Sigmoid colon (tissue), 7 donors: ENCODE results near the gene CFAP100. TPM values are rescaled to one million over a fixed set of nuclear protein-coding genes. Genes with fewer than 3 reads are reported as not detected.

ENCODE experiments used
- DNase-seq: peaks from one replicate; pipeline ENCODE4 v3.0.0-alpha.2; 2019
- H3K27ac ChIP-seq, 4 donors: fragments of 200-600 bp; sonication (generic); one replicate each; pipeline ENCODE4 v1.5.1; 2016 to 2019; ENCODE audit warnings: mild to moderate bottlenecking in 1 of 4
- H3K27me3 ChIP-seq, 3 donors: fragments of 200-600 bp; sonication (generic); one replicate each; pipeline ENCODE4 v1.5.1; 2019; ENCODE audit warnings: mild to moderate bottlenecking in 1 of 3
- H3K36me3 ChIP-seq, 4 donors: fragments of 200-600 bp; sonication (generic); one replicate each; pipeline ENCODE4 v1.5.1; 2016 to 2019
- H3K4me1 ChIP-seq, 4 donors: fragments of 200-600 bp; sonication (generic); one replicate each; pipeline ENCODE4 v1.5.1; 2017 to 2019
- H3K4me3 ChIP-seq, 4 donors: fragments of 200-600 bp; sonication (generic); one replicate each; pipeline ENCODE4 v1.5.1; 2017 to 2019; ENCODE audit warnings: mild to moderate bottlenecking in 2 of 4, moderate library complexity in 1 of 4
- H3K9me3 ChIP-seq, 4 donors: fragments of 200-600 bp in 3 of 4; sonication (generic) in 3 of 4; one replicate each; pipeline versions ENCODE4 v1.5.1 to v1.6.1; 2013 to 2019
- EP300 ChIP-seq, 4 donors: sonication (generic); formaldehyde crosslinking; IDR thresholded peaks; one replicate each; pipeline ENCODE4 v1.6.1; 2017; ENCODE audit warnings: antibody characterized with exemption in 4 of 4
- POLR2A ChIP-seq, 2 donors: fragments of 450-650 bp; IDR thresholded peaks; one replicate each; pipeline ENCODE4 v1.6.1; 2016; ENCODE audit warnings: antibody characterized with exemption in 2 of 2, mild to moderate bottlenecking in 2 of 2, moderate library complexity in 2 of 2
- POLR2AphosphoS5 ChIP-seq, 4 donors: sonication (generic); formaldehyde crosslinking; IDR thresholded peaks; one replicate each; pipeline ENCODE4 v1.6.1; 2017; ENCODE audit warnings: antibody characterized with exemption in 4 of 4
- WGBS, 2 donors: extraction: QIAGEN DNeasy Blood & Tissue Kit; methylation state at CpG; one replicate each; pipeline ENCODE4 v1.1.7; 2013; 5-methylcytosine and 5-hydroxymethylcytosine counted together
- intact Hi-C: fragments of 100-400 bp; cut with DNase I; formaldehyde crosslinking; loops from one replicate; pipeline ENCODE4 v1.15.1; 2023
- polyA plus RNA-seq, 3 donors: library from polyadenylated mRNA; stranded (reverse); fragments of 200-250 nt; gene quantifications; one replicate each; pipeline ENCODE4 v1.2.3, GENCODE V29; 2013
- total RNA-seq, 4 donors: library from RNA; depleted of rRNA; stranded (reverse); fragments of >200 nt; gene quantifications; one replicate each; pipeline ENCODE4 v1.1.0, GENCODE V29; 2016
- TF ChIP-seq, protein P1 (sequence below), 4 experiments: fragments of 450-650 bp in 3 of 4; fragments of 200-600 bp in 1 of 4; IDR thresholded peaks; one replicate each; pipeline ENCODE4 v1.5.1; 2016 to 2019; ENCODE audit warnings: antibody characterized with exemption in 4 of 4, mild to moderate bottlenecking in 3 of 4, moderate library complexity in 2 of 4
- donor health status: healthy with polysubstance abuse.
- donor health status: Bipolar disorder and iron deficiency.
- donor health status: healthy.

CFAP100 gene
- total and polyA plus RNA-seq, 7 donors = not detected

DNA sequence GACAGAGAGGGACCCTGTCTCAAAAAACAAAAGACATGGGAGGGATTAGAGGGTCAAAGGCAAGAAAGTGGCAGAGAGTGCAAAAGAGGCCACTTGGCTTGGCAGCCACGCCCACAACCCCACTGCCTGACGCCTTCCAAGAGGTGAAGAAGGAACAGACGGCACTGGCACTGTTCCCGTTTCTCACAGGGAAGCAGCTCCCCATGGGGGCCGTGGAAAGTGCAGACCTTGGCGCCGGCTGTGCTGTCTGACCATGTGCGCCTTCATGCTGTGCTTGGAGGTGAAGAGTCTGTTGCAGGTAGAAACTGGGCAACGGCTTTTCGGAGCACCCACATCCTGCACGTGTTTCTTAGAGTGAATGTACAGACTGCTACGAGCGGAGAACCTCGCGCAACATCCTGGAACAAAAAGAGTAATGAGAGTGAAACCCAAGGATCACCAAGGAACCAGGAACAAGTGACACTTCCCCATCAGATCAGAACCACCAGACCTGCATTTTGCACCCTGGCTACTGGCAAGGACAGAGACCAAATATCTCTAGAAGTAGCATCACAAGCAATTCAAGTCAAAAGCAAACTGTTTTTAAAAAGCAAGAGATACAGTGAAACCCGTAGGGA is 71.3 kb downstream of the CFAP100 start:
- peaks cover 0 to 37% (median 14%) of the 10 kb centered on the region in 4 donors for H3K4me1 ChIP-seq
- H3K36me3 ChIP-seq = peaks cover 43 to 100% (median 84%) of the 10 kb centered on the region in 4 donors
- 85 to 86% methylated on average over 16 of the region's 16 CpGs for WGBS, 2 donors

DNA sequence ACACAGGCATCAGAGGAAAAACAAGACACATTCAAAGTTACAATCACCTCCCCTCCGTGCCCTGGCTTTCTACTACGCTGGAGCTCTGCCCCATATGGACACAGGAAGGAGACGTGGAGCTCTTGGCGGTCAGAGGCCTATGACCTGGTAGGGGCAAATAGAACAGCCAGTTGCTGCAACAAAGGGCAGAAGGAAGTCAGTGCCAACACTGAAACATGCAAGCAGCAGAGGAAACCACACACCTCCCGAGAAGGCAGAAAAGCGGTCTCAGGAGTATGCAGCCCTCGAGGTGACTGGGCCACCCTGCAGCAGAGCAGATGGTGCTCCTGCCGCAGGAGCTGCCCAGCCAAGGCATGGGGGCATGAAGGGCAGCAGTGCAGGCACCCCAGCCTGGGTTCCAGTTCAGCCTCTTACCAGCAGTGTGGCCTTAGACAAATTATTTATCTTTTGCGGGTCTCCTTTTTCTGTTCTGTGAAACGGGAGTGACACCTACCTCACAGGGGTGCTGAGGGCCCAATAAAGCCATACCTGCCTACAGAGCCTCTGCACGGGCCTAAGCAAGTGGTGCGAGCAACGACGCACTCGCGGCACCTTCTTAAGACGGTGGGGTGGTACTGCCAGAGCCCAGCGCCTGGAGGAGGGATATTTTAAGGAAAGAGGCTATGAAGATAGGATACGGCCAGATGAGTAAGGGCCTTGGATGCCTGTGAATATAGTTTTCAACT is 72.3 kb downstream of the CFAP100 start:
- TF ChIP-seq, protein P1, sequence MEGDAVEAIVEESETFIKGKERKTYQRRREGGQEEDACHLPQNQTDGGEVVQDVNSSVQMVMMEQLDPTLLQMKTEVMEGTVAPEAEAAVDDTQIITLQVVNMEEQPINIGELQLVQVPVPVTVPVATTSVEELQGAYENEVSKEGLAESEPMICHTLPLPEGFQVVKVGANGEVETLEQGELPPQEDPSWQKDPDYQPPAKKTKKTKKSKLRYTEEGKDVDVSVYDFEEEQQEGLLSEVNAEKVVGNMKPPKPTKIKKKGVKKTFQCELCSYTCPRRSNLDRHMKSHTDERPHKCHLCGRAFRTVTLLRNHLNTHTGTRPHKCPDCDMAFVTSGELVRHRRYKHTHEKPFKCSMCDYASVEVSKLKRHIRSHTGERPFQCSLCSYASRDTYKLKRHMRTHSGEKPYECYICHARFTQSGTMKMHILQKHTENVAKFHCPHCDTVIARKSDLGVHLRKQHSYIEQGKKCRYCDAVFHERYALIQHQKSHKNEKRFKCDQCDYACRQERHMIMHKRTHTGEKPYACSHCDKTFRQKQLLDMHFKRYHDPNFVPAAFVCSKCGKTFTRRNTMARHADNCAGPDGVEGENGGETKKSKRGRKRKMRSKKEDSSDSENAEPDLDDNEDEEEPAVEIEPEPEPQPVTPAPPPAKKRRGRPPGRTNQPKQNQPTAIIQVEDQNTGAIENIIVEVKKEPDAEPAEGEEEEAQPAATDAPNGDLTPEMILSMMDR (IDR thresholded peaks at IDR 0.05) = no peak
- TF ChIP-seq POLR2A (IDR thresholded peaks at IDR 0.05) = no peak
- TF ChIP-seq POLR2AphosphoS5 (IDR thresholded peaks at IDR 0.05) = no peak
- TF ChIP-seq EP300 (IDR thresholded peaks at IDR 0.05) = no peak
- Histone ChIP-seq H3K27ac (no peak overlapping the region), H3K4me3 (no peak overlapping the region), H3K9me3 (no peaks in the 10 kb centered on the region), H3K27me3 (no peaks in the 10 kb centered on the region), H3K36me3 (peaks cover 34 to 100% (median 76%) of the 10 kb centered on the region in 4 donors), H3K4me1 (peaks cover 0 to 47% (median 24%) of the 10 kb centered on the region in 4 donors)
- DNase-seq = peak; percentile 46
- 88 to 89% methylated on average over 19 of the region's 19 CpGs for WGBS, 2 donors
- intact Hi-C loops = no loop called here

More for the DNA sequence above, 71.3 kb downstream of the CFAP100 start:
- Histone ChIP-seq H3K27me3 (no peaks in the 10 kb centered on the region), H3K4me3 (no peak overlapping the region), H3K27ac (no peak overlapping the region), H3K9me3 (no peaks in the 10 kb centered on the region)
- peak; percentile 66 for DNase-seq
- TF ChIP-seq, protein P1 (IDR thresholded peaks at IDR 0.05) = no peak
- no peak for TF ChIP-seq POLR2A (IDR thresholded peaks at IDR 0.05)
- no peak for TF ChIP-seq POLR2AphosphoS5 (IDR thresholded peaks at IDR 0.05)
- TF ChIP-seq EP300 (IDR thresholded peaks at IDR 0.05) = no peak
- intact Hi-C loops = no loop called here

DNA sequence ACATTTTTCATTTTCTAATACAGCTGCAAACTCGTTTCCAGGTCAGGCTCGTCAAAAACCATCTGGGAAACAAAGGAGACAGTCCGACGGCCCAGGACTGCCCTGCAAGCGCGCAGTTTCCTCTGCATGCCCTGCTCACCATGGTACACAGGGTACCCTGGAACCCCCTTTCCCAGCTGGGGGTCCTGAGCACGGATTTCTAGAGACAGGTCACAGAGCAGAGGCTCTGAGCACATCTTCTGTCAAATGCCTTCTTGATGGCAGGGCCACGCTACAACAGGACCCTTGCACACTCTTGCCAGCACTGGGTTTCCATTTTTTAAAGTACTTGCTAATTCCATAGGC is 72.9 kb downstream of the CFAP100 start:
- Histone ChIP-seq H3K36me3 (peaks cover 31 to 95% (median 72%) of the 10 kb centered on the region in 4 donors), H3K27ac (no peak overlapping the region), H3K9me3 (no peaks in the 10 kb centered on the region), H3K27me3 (no peaks in the 10 kb centered on the region), H3K4me1 (peaks cover 0 to 52% (median 29%) of the 10 kb centered on the region in 4 donors), H3K4me3 (no peak overlapping the region)
- 81 to 83% methylated on average over 8 of the region's 8 CpGs for WGBS, 2 donors
- DNase-seq = peak; percentile 15
- TF ChIP-seq POLR2A (IDR thresholded peaks at IDR 0.05) = no peak
- TF ChIP-seq EP300 (IDR thresholded peaks at IDR 0.05) = no peak
- TF ChIP-seq, protein P1 (IDR thresholded peaks at IDR 0.05) = no peak
- TF ChIP-seq POLR2AphosphoS5 (IDR thresholded peaks at IDR 0.05) = no peak
- intact Hi-C loops = no loop called here

DNA sequence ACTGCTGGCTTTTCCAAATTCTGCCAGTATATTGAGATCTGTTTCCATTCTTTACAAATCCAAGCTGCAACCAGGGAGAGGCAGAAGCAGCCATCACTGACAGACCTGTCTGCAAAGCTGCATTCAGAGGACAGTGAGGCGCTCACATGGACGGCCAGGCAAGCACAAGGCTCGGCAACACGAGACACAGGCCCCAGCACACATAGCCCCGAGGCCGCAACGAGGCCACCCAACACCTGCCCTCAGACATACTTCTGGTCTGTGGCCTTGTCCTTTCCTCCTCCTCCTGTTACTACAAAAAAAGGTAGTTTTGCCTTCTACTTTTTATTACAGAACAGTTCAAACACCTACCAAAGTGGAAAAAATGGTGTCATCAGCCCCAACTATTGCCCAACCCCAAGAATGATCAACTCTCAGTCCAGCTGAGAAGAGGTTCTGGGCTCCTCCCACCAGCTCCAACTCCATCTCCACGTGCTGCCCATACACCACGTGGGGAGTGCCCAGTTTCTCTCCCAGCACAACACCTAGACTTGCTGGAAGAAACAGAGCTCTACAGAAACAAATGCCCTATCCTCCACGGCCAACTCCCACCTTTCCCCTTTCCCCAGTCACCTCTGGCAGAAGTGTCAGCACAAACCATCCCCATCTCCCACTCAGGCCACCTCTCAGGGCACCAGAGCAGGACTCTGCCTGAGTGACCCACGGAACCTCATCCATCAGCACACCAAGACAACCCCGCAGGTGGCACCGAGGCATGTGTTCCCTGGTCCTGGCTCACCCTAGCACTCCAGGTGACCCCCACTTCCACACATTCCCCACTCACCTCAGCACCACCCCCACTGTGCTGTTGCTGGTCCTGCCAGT is 73.6 kb downstream of the CFAP100 start:
- 83 to 87% methylated on average over 13 of the region's 13 CpGs for WGBS, 2 donors
- Histone ChIP-seq H3K4me3 (no peak overlapping the region), H3K27me3 (no peaks in the 10 kb centered on the region), H3K36me3 (peaks cover 28 to 88% (median 69%) of the 10 kb centered on the region in 4 donors), H3K27ac (no peak overlapping the region), H3K9me3 (no peaks in the 10 kb centered on the region), H3K4me1 (peaks cover 0 to 59% (median 36%) of the 10 kb centered on the region in 4 donors)
- DNase-seq = peak; percentile 64
- intact Hi-C loops = no loop called here
- TF ChIP-seq POLR2A (IDR thresholded peaks at IDR 0.05) = no peak

DNA sequence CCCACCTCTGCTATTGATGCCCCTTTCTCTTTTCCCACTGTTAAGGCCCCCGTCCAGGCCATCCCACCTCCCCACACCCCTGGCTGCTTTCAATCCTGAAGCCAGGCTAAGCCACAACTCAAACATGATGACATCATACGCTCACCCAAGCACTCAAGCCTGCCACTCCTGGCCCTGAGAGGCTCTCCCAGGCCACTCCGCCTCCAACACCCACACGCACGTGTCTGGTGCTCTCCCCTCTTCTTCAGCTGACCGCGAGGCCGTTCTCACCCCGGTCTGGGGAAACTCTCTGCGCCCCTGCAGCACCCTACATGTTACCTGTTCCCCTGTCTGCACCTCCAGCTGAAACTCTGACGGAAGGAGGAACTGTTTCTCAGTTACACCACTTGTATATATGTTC is 74.8 kb downstream of the CFAP100 start:
- peak; percentile 32 for DNase-seq
- intact Hi-C loops = no loop called here
- Histone ChIP-seq H3K27me3 (no peaks in the 10 kb centered on the region), H3K9me3 (no peaks in the 10 kb centered on the region), H3K27ac (no peak overlapping the region), H3K36me3 (peaks cover 28 to 76% (median 60%) of the 10 kb centered on the region in 4 donors), H3K4me3 (no peak overlapping the region), H3K4me1 (peaks cover 0 to 71% (median 48%) of the 10 kb centered on the region in 4 donors)
- TF ChIP-seq POLR2AphosphoS5 (IDR thresholded peaks at IDR 0.05) (no peak), EP300 (IDR thresholded peaks at IDR 0.05) (no peak), POLR2A (IDR thresholded peaks at IDR 0.05) (no peak)
- TF ChIP-seq, protein P1 (IDR thresholded peaks at IDR 0.05) = no peak
- WGBS, 2 donors = 95 to 96% methylated on average over 11 of the region's 11 CpGs
